NCI-H345 treated with DMSO at 0.1 percent for 48 hours (cell line): Measurements from ENCODE around the gene DNAAF8.

Source experiments
- DNase-seq: peaks from one replicate; lab custom pipeline; 2025; ENCODE audit not compliant: unreplicated experiment; lab: John Stamatoyannopoulos, UW

The DNAAF8 gene

DNA sequence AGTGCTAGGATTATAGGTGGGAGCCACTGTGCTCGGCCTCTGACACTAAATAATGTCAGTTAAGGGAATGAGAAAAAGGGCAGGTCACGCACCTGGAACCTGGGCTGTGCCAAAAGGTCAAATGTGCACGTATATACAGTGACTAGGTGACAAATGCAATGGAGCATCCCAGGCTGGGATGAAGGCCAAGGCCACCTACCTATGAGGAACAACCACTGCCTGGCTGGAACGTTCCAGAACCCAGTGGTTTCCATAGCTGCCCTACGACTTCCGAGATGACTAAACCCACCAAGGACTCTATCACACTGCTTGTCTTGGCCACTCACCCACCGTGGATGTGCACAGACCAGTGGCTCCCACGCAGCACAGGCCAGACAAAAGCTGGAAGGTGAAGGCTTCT is 16.6 kb downstream of the DNAAF8 start:
- DNase-seq: no peak

DNA sequence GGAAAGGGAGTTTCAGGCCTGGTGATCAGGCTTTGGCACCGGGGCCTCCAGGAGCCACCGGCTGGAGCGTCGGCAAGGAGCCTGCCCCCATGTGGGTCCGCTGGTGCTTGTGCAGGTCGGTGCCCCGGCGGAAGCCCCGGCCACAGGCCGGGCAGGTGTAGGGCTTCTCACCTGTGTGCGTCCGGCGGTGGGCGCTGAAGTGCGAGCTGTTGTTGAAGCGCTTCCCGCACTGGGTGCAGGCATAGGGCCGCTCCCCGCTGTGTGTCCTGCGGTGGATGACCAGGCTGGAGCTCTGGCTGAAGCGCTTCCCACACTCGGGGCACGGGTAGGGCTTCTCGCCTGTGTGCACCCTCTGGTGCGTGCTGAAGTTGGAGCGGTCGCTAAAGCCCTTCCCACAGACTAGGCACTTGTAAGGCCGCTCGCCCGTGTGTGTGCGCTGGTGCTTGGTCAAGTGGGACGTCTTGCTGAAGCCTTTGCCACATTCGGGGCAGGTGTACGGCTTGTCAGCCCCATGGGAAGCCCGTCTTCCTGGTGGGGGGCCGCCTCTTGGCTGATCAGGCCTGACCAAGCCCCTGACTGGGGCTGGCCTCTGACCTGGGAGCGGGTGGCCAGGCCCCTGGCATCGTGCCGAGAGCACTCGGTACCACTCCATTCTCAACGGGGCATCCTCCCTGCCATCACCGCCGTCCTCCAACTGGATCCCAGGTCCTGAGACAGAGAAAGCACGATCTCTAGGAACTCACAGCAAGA is 18.2 kb downstream of the DNAAF8 start:
- DNase-seq: no peak

GRCh38 chr16:4753227-4753626 is 18.9 kb downstream of the DNAAF8 start:
- DNase-seq: no peak

DNA sequence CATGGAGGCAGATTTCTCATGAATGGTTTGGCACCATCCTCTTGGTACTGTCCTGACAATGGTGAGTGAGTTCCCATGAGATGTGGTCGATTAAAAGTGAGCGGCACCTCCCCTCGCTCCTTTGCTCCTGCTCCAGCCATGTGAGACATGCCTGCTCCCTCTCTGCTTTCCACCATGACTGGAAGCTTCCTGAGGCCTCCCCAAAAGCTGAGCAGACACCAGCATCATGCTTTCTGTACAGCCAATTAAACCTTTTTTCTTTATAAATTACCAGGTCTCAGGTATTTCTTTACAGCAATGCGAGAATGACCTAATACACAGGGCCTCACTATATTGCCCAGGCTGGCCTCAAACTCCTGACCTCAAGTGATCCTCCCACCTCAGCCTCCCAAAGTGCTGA is 20.5 kb downstream of the DNAAF8 start:
- DNase-seq: no peak

DNA sequence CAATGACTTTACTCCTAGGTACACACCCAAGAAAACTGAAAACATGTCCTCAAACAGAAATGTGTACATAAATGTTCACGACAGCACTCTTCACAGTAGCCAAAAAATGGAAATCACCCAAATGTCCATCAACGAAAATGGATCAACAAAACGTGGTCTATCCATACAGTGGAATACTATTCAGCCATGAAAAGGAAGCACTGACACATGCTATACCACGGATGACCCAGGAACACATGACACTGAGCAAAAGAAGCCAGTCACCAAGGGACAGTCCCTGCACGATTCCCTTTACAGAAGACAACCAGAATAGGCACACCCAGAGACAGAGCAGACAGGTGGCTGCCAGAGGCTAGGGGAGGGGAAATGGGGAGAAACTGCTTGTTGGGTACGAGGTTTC is 21.4 kb downstream of the DNAAF8 start:
- no peak for DNase-seq

- DNase-seq: no peak
Measured at GRCh38 chr16:4760221-4760910, 26.0 kb downstream of the DNAAF8 start.

DNA sequence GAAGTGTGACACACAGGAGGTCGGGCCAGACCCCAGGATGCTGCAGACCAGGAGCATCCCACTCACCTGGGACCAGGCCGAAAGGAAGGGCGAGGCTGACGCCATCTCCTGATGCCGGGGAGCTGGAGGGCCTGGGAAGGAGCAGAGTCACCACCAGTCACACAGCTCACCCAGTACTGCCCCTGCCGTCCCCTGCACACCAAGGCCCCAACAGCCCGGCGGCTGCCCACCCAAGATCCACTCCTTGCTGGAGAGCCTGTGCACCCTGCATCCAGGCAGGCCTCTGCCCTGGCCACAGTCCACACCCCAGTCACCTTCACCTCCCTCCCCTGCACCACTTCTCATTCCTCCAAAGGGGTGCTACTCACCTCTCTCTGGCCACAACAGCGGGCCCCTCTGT is 27.9 kb downstream of the DNAAF8 start:
- no peak for DNase-seq

DNA sequence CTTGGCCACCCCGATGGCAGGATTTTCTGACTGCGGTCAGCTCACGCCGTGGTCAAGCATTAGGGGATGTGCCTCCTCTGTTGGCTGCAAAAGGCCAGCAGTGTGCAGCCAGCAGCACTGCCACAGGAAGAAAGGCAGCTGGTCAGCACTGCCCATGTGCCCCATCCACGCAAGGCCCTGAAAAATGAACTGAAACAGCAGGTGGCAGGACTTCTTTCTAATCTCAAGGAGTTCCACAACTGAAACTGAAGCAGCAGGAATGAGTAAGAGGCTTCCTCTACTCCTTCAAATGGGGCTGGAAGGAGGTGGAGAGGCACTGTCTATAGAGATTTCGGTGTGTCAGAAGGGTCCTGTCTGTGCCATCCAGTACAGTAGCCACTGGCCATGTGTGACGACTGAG is 29.5 kb downstream of the DNAAF8 start:
- no peak for DNase-seq

DNA sequence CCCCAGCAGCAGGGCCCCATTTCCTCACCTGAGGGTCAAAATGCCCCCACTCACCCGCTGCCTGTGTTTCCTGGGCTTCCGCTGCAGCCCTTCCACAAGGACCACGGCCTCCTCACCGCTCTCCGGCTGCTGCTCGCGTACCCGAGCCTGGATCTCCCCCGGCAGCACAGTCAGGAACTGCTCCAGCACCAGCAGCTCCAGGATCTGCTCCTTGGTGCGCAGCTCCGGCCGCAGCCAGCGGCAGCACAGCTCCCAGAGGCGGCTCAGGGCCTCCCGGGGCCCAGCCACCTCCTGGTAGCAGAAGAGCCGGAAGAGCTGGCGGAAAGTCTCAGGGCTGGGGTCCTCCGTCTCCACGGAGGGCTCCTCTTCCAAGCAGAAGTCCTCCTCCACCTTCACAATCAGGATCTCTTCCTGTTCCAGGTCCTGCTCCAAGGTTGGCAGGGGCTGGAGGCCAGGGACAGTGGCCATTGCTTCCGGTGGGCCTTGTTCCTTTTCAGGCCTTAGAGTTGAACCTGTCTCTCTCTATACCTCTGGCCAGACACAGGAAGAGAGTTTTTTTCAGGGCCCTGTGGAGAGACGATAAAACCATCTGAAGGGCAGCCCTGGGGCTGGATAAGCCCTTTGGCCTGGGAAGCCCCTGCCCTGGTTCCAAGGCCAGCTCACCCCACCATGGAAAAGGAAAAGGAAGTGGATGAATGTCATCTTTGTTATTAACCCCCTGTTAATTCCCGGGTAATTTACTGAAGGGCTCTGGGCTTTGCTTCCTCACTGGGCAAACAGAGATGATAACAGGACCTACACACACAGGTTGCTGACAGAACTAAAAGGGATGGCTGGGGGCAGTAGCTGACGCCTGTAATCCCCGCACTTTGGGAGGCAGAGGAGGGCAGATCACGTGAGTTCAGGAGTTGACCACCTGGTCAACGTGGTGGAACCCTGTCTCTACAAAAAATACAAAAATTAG is 31.5 kb downstream of the DNAAF8 start:
- no peak for DNase-seq

DNA sequence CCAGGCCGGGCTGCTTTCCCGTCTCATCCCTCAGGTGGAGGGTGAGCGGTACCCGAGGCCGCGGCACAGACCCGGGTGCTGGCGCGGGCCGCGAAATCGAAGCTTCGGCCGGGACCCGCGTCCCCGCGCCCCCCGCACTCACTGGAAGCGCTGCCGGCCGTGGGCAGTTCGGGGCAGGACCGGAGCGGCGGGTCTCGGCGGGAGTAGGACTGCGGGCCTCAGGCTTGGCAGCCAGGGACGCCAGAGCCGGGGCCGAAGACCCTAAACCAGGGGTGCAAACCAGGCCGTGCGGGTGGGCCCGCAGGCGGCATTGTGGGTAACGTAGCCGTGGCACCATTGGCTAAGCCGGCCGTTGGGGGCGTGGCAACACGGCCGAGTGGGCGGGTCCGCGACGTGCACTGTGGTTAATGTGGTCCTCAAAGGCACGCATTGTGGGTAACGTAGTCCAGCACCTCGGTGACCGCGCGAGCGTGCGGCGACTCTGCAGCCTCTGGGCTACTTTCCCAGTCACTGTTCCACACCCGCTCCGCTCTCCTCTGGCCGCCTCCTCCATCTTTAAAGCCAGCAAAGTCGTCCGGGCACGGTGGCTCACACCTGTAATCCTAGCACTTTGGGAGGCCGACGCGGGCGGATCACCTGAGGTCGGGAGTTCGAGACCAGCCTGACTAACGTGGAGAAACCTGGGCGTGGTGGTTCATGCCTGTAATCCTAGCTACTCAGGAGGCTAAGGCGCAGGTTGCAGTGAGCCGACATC is 32.7 kb downstream of the DNAAF8 start, which contains the start of gene ZNF500:
Gene ZNF500, minus strand, starts transcription at position 288 of the 754 bp plus-strand sequence. CDS start 1,184 bp downstream, outside the sequence.
- DNase-seq: peak; percentile 95

DNA sequence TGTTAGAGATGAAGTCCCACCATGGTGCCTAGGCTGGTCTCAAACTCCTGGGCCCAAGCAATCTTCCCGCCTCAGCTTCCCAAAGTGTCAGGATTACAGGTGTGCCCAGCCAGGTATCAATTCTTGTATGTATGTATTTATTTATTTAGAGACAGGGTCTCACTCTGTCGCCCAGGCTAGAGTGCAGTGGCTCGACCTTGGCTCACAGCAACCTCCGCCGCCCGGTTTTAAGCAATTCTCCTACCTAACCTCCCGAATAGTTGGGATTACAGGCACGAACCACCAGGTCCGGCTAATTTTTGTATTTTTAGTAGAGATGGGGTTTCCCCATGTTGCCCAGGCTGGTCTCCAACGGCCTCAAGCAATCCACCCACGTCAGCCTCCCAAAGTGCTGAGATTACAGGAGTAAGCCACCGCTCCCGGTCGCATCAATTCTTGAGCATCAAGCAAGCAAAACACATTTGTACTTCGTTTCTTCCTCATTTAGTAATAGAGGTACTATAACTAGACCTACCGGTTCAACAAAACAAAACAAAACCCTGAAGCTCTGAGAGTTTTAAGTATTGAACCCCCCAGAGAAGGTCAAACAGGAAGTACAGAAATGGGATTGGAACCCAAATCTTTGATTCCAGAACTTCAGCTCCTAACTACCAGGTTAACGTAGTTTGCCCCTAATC is 33.7 kb downstream of the DNAAF8 start:
- DNase-seq: peak; percentile 75

DNA sequence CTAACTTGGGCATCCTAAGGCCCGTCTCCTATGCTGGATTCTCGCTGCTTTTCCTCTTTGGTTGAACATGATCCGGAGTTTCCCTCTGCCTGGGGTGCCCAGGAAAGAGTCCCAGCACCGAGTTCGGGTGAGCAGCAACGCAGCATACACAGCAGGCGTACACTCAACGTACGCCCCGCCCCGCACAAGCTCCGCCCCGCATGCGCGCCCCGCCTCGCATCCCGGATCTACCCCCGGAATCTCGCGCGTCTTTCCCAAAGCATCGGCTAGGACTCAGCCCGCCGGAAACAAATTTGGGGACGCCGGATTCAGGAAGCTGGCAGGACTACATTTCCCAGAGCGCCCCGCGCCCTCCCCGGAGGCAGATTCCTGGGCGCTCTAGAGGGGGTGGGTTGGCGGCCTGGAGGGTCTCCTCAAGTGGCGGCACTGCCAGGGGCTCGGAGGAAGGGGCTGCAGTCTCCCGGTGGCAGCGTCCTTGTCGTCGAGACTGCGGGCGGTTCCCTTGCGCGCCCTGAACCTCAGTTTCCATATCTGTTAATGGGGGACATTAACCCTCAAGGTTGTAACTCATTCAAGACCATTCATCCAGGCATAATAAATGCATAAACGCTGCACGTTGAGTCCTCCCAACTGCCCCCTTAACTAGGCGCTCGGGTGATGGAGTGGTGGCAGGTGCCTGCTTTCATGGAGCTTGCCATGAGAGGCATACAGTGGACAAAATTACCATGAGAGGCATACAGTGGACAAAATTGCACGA is 34.4 kb downstream of the DNAAF8 start:
- peak; percentile 90 for DNase-seq

DNA sequence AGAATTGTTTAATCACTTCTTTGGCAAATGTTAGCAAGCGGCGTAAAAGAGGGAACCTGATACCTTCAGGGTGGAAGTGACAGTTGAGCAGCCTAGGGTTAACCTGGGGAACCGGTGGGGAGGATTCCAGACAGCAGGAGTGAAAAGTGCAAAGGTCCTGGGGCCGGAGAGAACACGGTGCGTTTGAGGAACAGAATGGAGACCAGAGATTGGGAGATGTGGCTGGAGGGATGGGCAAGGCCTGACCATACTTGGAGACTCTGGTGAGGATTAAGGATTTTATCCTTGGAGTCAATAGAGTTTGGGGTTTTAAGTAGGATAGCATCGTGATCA is 34.9 kb downstream of the DNAAF8 start:
- DNase-seq: no peak

GRCh38 chr16:4771646-4772045 is 37.3 kb downstream of the DNAAF8 start:
- no peak for DNase-seq

DNA sequence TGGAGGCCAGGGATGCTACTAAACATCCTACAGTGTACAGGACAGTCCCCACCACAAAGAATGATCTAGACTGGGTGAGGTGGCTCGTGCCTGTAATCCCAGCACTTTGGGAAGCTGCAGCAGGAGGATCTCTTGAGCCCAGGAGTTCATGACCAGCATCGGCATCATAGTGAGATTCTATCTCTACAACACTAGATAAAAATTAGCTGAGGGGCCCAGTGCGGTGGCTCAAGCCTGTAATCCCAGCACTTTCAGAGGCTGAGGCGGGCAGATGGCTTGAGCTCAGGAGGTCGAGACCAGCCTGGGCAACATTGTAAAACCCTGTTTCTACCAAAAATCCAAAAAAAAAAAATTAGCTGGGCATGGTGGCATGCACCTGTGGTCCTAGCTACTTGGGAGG is 38.0 kb downstream of the DNAAF8 start:
- DNase-seq: no peak

DNA sequence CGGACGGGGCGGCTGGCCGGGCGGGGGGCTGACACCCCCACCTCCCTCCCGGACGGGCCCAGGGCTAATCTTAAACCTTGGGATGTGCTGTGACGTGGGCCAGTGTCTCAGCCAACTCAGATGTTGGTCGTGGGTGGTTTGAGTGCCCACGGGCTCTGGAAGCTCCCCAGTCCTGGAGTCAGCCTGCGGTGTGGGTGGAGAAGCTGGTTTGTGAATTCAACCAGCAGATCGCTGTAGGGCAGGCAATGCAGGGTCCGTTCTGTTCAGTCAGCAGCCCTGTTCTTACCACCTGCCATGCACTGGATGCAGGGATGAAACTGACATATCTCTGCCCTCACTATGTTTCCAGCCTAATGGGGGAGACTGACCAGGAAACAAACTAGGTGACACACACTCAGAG is 40.7 kb downstream of the DNAAF8 start:
- no peak for DNase-seq

DNA sequence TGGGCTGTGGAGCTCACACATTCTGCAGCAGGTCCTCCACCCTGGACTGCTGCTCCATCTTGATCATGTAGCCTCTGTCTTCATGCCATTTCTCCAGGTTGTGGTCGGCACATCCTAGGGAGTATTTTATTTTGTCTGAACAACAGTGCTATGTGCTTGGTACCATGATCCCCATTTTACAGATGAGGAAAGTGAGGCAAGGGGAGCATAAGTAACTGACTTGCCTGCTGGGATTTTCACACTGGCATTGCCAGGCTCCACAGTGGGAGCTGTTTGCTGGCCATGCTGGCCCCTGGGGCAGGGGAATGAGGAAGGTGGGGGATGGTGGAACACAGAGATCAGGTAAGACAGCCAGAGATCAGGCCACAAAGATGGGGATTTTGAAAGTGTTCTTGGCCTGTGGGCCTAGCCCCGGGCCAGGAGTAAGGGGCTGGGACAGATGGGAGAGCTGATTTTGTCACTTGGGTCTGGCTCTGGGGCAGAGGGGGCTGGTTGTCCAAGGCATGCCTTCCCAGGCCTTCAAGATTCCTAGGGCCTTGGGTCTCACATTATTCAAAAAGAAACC is 41.9 kb downstream of the DNAAF8 start:
- no peak for DNase-seq

DNA sequence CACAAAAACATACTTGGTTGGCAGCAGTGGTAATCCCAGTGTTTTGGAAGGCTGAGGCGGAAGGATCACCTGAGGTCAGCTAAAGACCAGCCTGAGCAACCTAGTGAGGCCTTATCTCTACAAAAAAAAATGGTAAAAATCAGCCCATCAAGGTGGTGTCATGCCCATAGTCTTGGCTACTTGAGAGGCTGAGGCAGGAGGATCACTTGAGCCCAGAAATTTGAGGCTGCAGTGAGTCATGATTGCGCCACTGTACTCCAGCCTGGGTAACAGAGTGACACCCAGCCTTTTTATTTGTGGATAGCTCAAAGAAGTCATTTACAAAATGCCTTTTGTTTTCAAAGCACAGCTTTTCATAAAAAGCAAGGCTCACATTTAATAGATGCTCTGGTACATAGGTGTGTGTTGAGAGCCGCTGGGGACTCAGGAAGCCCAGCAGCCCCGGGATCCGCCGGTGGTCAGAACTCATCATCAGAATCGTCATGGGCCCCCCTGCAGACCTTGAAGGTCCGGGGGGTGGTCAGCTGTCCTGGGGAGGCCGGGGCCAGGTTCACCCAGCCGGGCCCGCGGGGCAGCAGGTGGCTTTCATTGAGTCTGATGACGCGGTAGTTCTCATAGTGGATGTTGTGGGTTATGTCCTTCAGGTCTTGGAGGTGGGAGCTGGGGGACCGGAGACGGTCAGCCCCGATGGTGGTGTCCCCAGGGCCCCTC is 43.2 kb downstream of the DNAAF8 start:
- no peak for DNase-seq

DNA sequence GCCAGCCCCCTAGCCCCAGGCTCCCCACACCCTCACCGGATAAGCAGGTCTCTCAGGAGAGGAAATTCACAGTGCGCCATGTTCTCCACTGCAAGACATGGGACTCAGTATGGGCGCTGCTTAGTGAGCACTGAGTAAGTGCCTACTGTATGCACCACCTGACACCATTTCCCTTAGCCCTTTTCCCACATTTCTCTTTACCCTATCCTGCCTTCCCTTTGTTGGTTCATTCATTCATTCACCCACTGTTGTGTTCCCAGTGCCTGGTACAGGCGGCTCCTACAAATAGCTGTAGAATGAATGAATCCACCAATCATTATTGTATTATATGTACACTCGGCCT is 43.7 kb downstream of the DNAAF8 start:
- DNase-seq: no peak
